ENCODE data around the gene BTNL8. TPM values are rescaled to one million over a fixed set of nuclear protein-coding genes. Genes with fewer than 3 reads are reported as not detected.

The BTNL8 gene
- total and polyA plus RNA-seq, 2 of the 13 experiments (the other 11 are each of a cell fraction or from before 2014, with no cell fraction given): not detected

DNA sequence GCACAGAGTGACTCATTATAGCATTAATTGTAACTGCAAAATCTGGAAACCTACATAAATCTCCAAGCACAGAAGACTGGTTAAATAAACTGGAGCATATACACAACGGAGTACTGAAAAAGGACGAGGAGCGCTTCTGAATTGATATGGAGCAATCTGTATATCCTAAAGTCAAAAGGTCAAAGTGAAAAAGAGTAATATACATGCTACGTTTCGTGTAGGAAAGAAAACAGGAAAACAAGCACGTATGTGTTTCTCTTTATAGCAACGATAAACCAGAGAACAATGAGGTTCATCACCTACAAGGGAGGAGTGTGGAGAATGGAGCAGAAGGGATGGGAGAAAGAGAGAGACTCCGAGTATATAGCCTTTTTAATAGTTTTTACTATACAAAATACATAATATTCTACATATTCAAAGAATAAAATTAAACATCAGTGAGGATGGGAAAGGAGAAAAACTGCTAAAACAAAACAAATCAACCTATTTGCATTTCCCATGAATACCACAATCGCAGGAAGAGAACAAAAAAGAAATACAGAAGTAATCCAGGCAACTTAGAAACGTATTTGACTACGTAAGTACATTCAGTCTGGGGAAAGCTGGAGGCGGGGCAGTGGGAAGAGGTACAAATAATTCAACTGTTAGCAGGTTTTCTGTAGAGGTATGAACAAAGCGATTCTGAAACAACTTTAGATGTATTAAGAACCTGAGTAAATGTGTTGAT is 45.7 kb upstream of the BTNL8 start (continued):
- TF ChIP-seq, protein P1, sequence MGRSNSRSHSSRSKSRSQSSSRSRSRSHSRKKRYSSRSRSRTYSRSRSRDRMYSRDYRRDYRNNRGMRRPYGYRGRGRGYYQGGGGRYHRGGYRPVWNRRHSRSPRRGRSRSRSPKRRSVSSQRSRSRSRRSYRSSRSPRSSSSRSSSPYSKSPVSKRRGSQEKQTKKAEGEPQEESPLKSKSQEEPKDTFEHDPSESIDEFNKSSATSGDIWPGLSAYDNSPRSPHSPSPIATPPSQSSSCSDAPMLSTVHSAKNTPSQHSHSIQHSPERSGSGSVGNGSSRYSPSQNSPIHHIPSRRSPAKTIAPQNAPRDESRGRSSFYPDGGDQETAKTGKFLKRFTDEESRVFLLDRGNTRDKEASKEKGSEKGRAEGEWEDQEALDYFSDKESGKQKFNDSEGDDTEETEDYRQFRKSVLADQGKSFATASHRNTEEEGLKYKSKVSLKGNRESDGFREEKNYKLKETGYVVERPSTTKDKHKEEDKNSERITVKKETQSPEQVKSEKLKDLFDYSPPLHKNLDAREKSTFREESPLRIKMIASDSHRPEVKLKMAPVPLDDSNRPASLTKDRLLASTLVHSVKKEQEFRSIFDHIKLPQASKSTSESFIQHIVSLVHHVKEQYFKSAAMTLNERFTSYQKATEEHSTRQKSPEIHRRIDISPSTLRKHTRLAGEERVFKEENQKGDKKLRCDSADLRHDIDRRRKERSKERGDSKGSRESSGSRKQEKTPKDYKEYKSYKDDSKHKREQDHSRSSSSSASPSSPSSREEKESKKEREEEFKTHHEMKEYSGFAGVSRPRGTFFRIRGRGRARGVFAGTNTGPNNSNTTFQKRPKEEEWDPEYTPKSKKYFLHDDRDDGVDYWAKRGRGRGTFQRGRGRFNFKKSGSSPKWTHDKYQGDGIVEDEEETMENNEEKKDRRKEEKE (IDR thresholded peaks at IDR 0.05): no peak
- no peak for TF ChIP-seq ZFP41 (CRISPR knock-in tag; IDR thresholded peaks at IDR 0.05; ENCODE audit: borderline replicate concordance)
- no peak for TF ChIP-seq ZNF460 (CRISPR knock-in tag; IDR thresholded peaks at IDR 0.05; ENCODE audit: borderline replicate concordance)
- no peak for TF ChIP-seq ZNF468 (CRISPR knock-in tag; IDR thresholded peaks at IDR 0.05)
- TF ChIP-seq, protein P2, sequence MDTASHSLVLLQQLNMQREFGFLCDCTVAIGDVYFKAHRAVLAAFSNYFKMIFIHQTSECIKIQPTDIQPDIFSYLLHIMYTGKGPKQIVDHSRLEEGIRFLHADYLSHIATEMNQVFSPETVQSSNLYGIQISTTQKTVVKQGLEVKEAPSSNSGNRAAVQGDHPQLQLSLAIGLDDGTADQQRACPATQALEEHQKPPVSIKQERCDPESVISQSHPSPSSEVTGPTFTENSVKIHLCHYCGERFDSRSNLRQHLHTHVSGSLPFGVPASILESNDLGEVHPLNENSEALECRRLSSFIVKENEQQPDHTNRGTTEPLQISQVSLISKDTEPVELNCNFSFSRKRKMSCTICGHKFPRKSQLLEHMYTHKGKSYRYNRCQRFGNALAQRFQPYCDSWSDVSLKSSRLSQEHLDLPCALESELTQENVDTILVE (CRISPR knock-in tag; IDR thresholded peaks at IDR 0.05): no peak
- TF ChIP-seq ZBTB42 (CRISPR knock-in tag; IDR thresholded peaks at IDR 0.05): no peak
- TF ChIP-seq, protein P3, sequence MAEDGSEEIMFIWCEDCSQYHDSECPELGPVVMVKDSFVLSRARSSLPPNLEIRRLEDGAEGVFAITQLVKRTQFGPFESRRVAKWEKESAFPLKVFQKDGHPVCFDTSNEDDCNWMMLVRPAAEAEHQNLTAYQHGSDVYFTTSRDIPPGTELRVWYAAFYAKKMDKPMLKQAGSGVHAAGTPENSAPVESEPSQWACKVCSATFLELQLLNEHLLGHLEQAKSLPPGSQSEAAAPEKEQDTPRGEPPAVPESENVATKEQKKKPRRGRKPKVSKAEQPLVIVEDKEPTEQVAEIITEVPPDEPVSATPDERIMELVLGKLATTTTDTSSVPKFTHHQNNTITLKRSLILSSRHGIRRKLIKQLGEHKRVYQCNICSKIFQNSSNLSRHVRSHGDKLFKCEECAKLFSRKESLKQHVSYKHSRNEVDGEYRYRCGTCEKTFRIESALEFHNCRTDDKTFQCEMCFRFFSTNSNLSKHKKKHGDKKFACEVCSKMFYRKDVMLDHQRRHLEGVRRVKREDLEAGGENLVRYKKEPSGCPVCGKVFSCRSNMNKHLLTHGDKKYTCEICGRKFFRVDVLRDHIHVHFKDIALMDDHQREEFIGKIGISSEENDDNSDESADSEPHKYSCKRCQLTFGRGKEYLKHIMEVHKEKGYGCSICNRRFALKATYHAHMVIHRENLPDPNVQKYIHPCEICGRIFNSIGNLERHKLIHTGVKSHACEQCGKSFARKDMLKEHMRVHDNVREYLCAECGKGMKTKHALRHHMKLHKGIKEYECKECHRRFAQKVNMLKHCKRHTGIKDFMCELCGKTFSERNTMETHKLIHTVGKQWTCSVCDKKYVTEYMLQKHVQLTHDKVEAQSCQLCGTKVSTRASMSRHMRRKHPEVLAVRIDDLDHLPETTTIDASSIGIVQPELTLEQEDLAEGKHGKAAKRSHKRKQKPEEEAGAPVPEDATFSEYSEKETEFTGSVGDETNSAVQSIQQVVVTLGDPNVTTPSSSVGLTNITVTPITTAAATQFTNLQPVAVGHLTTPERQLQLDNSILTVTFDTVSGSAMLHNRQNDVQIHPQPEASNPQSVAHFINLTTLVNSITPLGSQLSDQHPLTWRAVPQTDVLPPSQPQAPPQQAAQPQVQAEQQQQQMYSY (CRISPR knock-in tag; IDR thresholded peaks at IDR 0.05): no peak
- no peak for TF ChIP-seq ZFYVE20 (CRISPR knock-in tag; IDR thresholded peaks at IDR 0.05; ENCODE audit: borderline replicate concordance, low read depth)
- no peak for TF ChIP-seq SRSF1 (optimal IDR thresholded peaks at IDR 0.05; ENCODE audit: low read depth, low read length)
- no peak for TF ChIP-seq ZNF143 (CRISPR knock-in tag; IDR thresholded peaks at IDR 0.05)

Measured in HepG2 (cell line).